ENCODE results near the gene TAF4.

The TAF4 gene

GRCh38 chr20:61998343-61999121 is 67.1 kb downstream of the TAF4 start:
- no peak for TF ChIP-seq CTCF (IDR thresholded peaks at IDR 0.05; ENCODE audit: low read depth, low read length)
- no peak overlapping the region for H3K4me3 ChIP-seq (ENCODE audit: low read depth, low read length)

- no peak for TF ChIP-seq CTCF (IDR thresholded peaks at IDR 0.05; ENCODE audit: low read depth, low read length)
- H3K4me3 ChIP-seq (ENCODE audit: low read depth, low read length), result no peak overlapping the region
Observed at GRCh38 chr20:61997891-61998290, 67.8 kb downstream of the TAF4 start.

- no peak overlapping the region for H3K4me3 ChIP-seq (ENCODE audit: low read depth, low read length)
- TF ChIP-seq CTCF (IDR thresholded peaks at IDR 0.05; ENCODE audit: low read depth, low read length), result no peak
Observed at GRCh38 chr20:61997372-61997771, 68.3 kb downstream of the TAF4 start.

- no peak for TF ChIP-seq CTCF (IDR thresholded peaks at IDR 0.05; ENCODE audit: low read depth, low read length)
- H3K4me3 ChIP-seq (ENCODE audit: low read depth, low read length), result no peak overlapping the region
Observed at GRCh38 chr20:61994546-61994945, 71.1 kb downstream of the TAF4 start.

- TF ChIP-seq CTCF (IDR thresholded peaks at IDR 0.05; ENCODE audit: low read depth, low read length), result no peak
- H3K4me3 ChIP-seq (ENCODE audit: low read depth, low read length), result no peak overlapping the region
Observed at GRCh38 chr20:61993058-61993457, 72.6 kb downstream of the TAF4 start.

- no peak for TF ChIP-seq CTCF (IDR thresholded peaks at IDR 0.05; ENCODE audit: low read depth, low read length)
- no peak overlapping the region for H3K4me3 ChIP-seq (ENCODE audit: low read depth, low read length)
Observed at GRCh38 chr20:61991476-61991875, 74.2 kb downstream of the TAF4 start.

- no peak for TF ChIP-seq CTCF (IDR thresholded peaks at IDR 0.05; ENCODE audit: low read depth, low read length)
- no peak overlapping the region for H3K4me3 ChIP-seq (ENCODE audit: low read depth, low read length)
Observed at GRCh38 chr20:61990484-61990883, 75.2 kb downstream of the TAF4 start.
